GM21737 (cell line): ENCODE data around the gene ANKS1A.

Source experiments
- ATAC-seq: cut with Tn5 transposase; IDR thresholded peaks from one replicate; pipeline ENCODE4 v1.9.1; 2021; ENCODE audit warnings: mild to moderate bottlenecking, moderate library complexity; ENCODE audit not compliant: unreplicated experiment

Gene ANKS1A

GRCh38 chr6:35016502-35017321 is 127.7 kb downstream of the ANKS1A start:
- no peak for ATAC-seq

GRCh38 chr6:35017411-35018181 is 128.5 kb downstream of the ANKS1A start:
- ATAC-seq: no peak

GRCh38 chr6:35018182-35018519 is 129.1 kb downstream of the ANKS1A start:
- no peak for ATAC-seq

- no peak for ATAC-seq
Observed at GRCh38 chr6:35018746-35019145, 129.7 kb downstream of the ANKS1A start.

GRCh38 chr6:35019171-35019570 is 130.1 kb downstream of the ANKS1A start:
- ATAC-seq: no peak

- no peak for ATAC-seq
Observed at GRCh38 chr6:35019831-35020230, 130.8 kb downstream of the ANKS1A start.

- ATAC-seq: no peak
Observed at GRCh38 chr6:35021004-35021403, 131.9 kb downstream of the ANKS1A start.

- no peak for ATAC-seq
Observed at GRCh38 chr6:35023091-35024000, 134.3 kb downstream of the ANKS1A start.

GRCh38 chr6:35024551-35025054 is 135.5 kb downstream of the ANKS1A start:
- no peak for ATAC-seq

GRCh38 chr6:35025232-35026188 is 136.5 kb downstream of the ANKS1A start:
- ATAC-seq: no peak

GRCh38 chr6:35026434-35027222 is 137.6 kb downstream of the ANKS1A start:
- ATAC-seq: no peak

- no peak for ATAC-seq
Observed at GRCh38 chr6:35027807-35028206, 138.8 kb downstream of the ANKS1A start.

GRCh38 chr6:35028781-35029769 is 140.0 kb downstream of the ANKS1A start:
- ATAC-seq: no peak

GRCh38 chr6:35030099-35030498 is 141.0 kb downstream of the ANKS1A start:
- ATAC-seq: no peak

GRCh38 chr6:35031611-35032529 is 142.8 kb downstream of the ANKS1A start:
- ATAC-seq: no peak

GRCh38 chr6:35033683-35034082 is 144.6 kb downstream of the ANKS1A start:
- no peak for ATAC-seq
